Astrocyte (in vitro differentiated cells and primary cell): Measurements from ENCODE around the gene PCDHGA12. TPM values are rescaled to one million over a fixed set of nuclear protein-coding genes. Genes with fewer than 3 reads are reported as not detected.

Experiments
- DNase-seq: peaks from one replicate; pipeline ENCODE4 v3.0.0-alpha.2; 2010; ENCODE audit warnings: low read depth
- FAIRE-seq: peaks from 2 replicates; lab custom pipeline; 2011; peaks lifted over from hg19 to GRCh38; lab: Jason Lieb, UNC
- H2AFZ ChIP-seq: 2 replicates; pipeline ENCODE4 v1.6.0; 2012; ENCODE audit warnings: low read depth, low read length, inconsistent platforms
- H3K27ac ChIP-seq: 2 replicates; pipeline ENCODE4 v1.5.1; 2011; ENCODE audit warnings: low read depth, low read length, inconsistent platforms
- H3K27me3 ChIP-seq: 2 replicates; pipeline ENCODE4 v1.6.0; 2011; ENCODE audit warnings: low read length, inconsistent platforms; ENCODE audit not compliant: insufficient read depth
- H3K36me3 ChIP-seq: 2 replicates; pipeline ENCODE4 v1.5.1; 2011; ENCODE audit warnings: low read length, inconsistent platforms; ENCODE audit not compliant: insufficient read depth
- H3K4me1 ChIP-seq: 2 replicates; pipeline ENCODE4 v1.5.1; 2011; ENCODE audit warnings: low read length, inconsistent platforms; ENCODE audit not compliant: insufficient read depth
- H3K4me2 ChIP-seq: 2 replicates; pipeline ENCODE4 v1.6.0; 2012; ENCODE audit warnings: low read length, inconsistent platforms
- H3K4me3 ChIP-seq: 2 replicates; pipeline ENCODE4 v1.5.1; 2011; ENCODE audit warnings: low read depth, mild to moderate bottlenecking, low read length, inconsistent platforms; ENCODE audit not compliant: insufficient read depth
- H3K79me2 ChIP-seq: 2 replicates; pipeline ENCODE4 v1.6.0; 2012; ENCODE audit warnings: mild to moderate bottlenecking, low read length, inconsistent platforms; ENCODE audit not compliant: insufficient read depth
- H3K9ac ChIP-seq: 2 replicates; pipeline ENCODE4 v1.6.0; 2012; ENCODE audit warnings: mild to moderate bottlenecking, low read length, inconsistent platforms
- H3K9me3 ChIP-seq: 2 replicates; pipeline ENCODE4 v1.5.1; 2012; ENCODE audit warnings: low read depth, mild to moderate bottlenecking, low read length, inconsistent platforms; ENCODE audit not compliant: insufficient read depth
- H4K20me1 ChIP-seq: 2 replicates; pipeline ENCODE4 v1.6.0; 2012; ENCODE audit warnings: low read length, inconsistent platforms; ENCODE audit not compliant: insufficient read depth
- H3K27ac Mint-ChIP-seq: one replicate; pipeline ENCODE4 v1.8.0; 2021; ENCODE audit warnings: mild to moderate bottlenecking, mixed read lengths; ENCODE audit not compliant: unreplicated experiment
- H3K27me3 Mint-ChIP-seq: one replicate; pipeline ENCODE4 v1.8.0; 2021; ENCODE audit warnings: low read depth, mixed read lengths; ENCODE audit not compliant: unreplicated experiment
- H3K36me3 Mint-ChIP-seq: one replicate; pipeline ENCODE4 v1.8.0; 2021; ENCODE audit warnings: low read depth, mixed read lengths; ENCODE audit not compliant: unreplicated experiment
- H3K4me1 Mint-ChIP-seq: one replicate; pipeline ENCODE4 v1.8.0; 2021; ENCODE audit warnings: low read depth, mixed read lengths; ENCODE audit not compliant: unreplicated experiment
- H3K4me3 Mint-ChIP-seq: one replicate; pipeline ENCODE4 v1.8.0; 2021; ENCODE audit warnings: mild to moderate bottlenecking, moderate library complexity, mixed read lengths; ENCODE audit not compliant: unreplicated experiment
- H3K9me3 Mint-ChIP-seq: one replicate; pipeline ENCODE4 v1.8.0; 2021; ENCODE audit warnings: mild to moderate bottlenecking, mixed read lengths; ENCODE audit not compliant: unreplicated experiment
- CTCF ChIP-seq: IDR thresholded peaks from 2 replicates; pipeline ENCODE4 v1.5.1; 2011; ENCODE audit warnings: low read depth, mild to moderate bottlenecking, inconsistent platforms, low read length, moderate library complexity; ENCODE audit not compliant: insufficient read depth
- EZH2 ChIP-seq: IDR thresholded peaks from 2 replicates; pipeline ENCODE4 v1.6.1; 2012; ENCODE audit warnings: mild to moderate bottlenecking, low read length, inconsistent platforms; ENCODE audit not compliant: insufficient read depth
- total RNA-seq: library from RNA; stranded (reverse); gene quantifications from 2 replicates; pipeline ENCODE4 v1.2.1, GENCODE V29; 2021

Gene PCDHGA12
- total RNA-seq, 1 donor from 2014 or later: 1.6 TPM

GRCh38 chr5:141421489-141421855 lies 8.8 kb upstream of the PCDHGA12 start:
- Mint-ChIP-seq H3K36me3 (peaks cover 61% of the 10 kb centered on the region), H3K27me3 (no peaks in the 10 kb centered on the region), H3K4me3 (peak overlapping the region; percentile 78), H3K4me1 (peaks cover 7% of the 10 kb centered on the region), H3K27ac (peak overlapping the region; percentile 1), H3K9me3 (peaks cover 40% of the 10 kb centered on the region)
- Histone ChIP-seq H3K27me3 (no peaks in the 10 kb centered on the region), H3K9ac (peak overlapping the region; percentile 71), H3K79me2 (peaks cover 8% of the 10 kb centered on the region), H3K4me1 (no peaks in the 10 kb centered on the region), H2AFZ (peak overlapping the region; percentile 43), H3K9me3 (peaks cover 54% of the 10 kb centered on the region), H3K4me3 (peak overlapping the region; percentile 56), H3K27ac (peak overlapping the region; percentile 34), H3K36me3 (no peaks in the 10 kb centered on the region), H3K4me2 (peak overlapping the region; percentile 80), H4K20me1 (no peaks in the 10 kb centered on the region)
- FAIRE-seq: no peak
- no peak for DNase-seq
- TF ChIP-seq CTCF (no peak), EZH2 (no peak)

DNA sequence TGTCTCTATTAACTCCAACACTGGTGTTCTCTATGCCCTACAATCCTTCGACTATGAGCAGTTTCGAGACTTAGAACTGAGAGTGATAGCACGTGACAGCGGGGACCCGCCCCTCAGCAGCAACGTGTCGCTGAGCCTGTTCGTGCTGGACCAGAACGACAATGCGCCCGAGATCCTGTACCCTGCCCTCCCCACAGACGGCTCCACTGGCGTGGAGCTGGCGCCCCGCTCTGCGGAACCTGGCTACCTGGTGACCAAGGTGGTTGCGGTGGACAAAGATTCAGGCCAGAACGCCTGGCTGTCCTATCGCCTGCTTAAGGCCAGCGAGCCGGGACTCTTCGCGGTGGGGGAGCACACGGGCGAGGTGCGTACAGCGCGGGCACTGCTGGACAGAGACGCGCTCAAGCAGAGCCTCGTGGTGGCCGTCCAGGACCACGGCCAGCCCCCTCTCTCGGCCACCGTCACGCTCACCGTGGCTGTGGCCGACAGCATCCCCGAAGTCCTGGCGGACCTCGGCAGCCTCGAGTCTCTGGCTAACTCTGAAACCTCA lies 7.5 kb upstream of the PCDHGA12 start:
- Histone ChIP-seq H3K4me2 (no peak overlapping the region), H3K79me2 (peaks cover 8% of the 10 kb centered on the region), H3K27me3 (no peaks in the 10 kb centered on the region), H3K27ac (no peak overlapping the region), H3K36me3 (no peaks in the 10 kb centered on the region), H3K4me3 (no peak overlapping the region), H3K9me3 (peaks cover 67% of the 10 kb centered on the region), H4K20me1 (no peaks in the 10 kb centered on the region), H3K4me1 (no peaks in the 10 kb centered on the region), H3K9ac (no peak overlapping the region), H2AFZ (no peak overlapping the region)
- H3K4me3 Mint-ChIP-seq: no peak overlapping the region
- H3K27me3 Mint-ChIP-seq: no peaks in the 10 kb centered on the region
- peaks cover 69% of the 10 kb centered on the region for H3K36me3 Mint-ChIP-seq
- peaks cover 4% of the 10 kb centered on the region for H3K4me1 Mint-ChIP-seq
- H3K9me3 Mint-ChIP-seq: peaks cover 47% of the 10 kb centered on the region
- H3K27ac Mint-ChIP-seq: no peak overlapping the region
- DNase-seq (no peak), FAIRE-seq (no peak)
- no peak for TF ChIP-seq EZH2
- no peak for TF ChIP-seq CTCF

- TF ChIP-seq EZH2 (no peak), CTCF (no peak)
- Mint-ChIP-seq H3K36me3 (peaks cover 62% of the 10 kb centered on the region), H3K9me3 (peaks cover 37% of the 10 kb centered on the region), H3K4me1 (no peaks in the 10 kb centered on the region), H3K27me3 (no peaks in the 10 kb centered on the region), H3K4me3 (no peak overlapping the region), H3K27ac (peak overlapping the region; percentile 58)
- Histone ChIP-seq H3K36me3 (no peaks in the 10 kb centered on the region), H3K4me3 (no peak overlapping the region), H3K9ac (no peak overlapping the region), H3K27me3 (no peaks in the 10 kb centered on the region), H3K79me2 (no peaks in the 10 kb centered on the region), H2AFZ (no peak overlapping the region), H3K9me3 (peaks cover 49% of the 10 kb centered on the region), H3K27ac (no peak overlapping the region), H3K4me2 (no peak overlapping the region), H4K20me1 (no peaks in the 10 kb centered on the region), H3K4me1 (no peaks in the 10 kb centered on the region)
- FAIRE-seq (no peak), DNase-seq (no peak)
These were observed 2.4 kb upstream of the PCDHGA12 start for GRCh38 chr5:141427783-141428426.
